Activated T-cell treated with anti-CD3 and anti-CD28 coated beads for 48 hours (primary cell): ENCODE data around the gene PIP4K2B.
"Not testable (repeated sequence)": the region's sequence is repeated elsewhere in the genome, so short reads cannot be mapped to it uniquely, and the experiment has no call there.

Experiments used
- DNase-seq: peaks from one replicate; pipeline ENCODE4 v3.0.0-alpha.2; 2020; ENCODE audit warnings: low read depth

PIP4K2B gene

GRCh38 chr17:38730526-38731379 is 68.6 kb downstream of the PIP4K2B start:
- no peak for DNase-seq

GRCh38 chr17:38729886-38730525 is 69.3 kb downstream of the PIP4K2B start, which contains the start of gene CISD3:
CISD3 (plus strand) TSS chr17:38730341; CDS start chr17:38730359, 18 bp downstream.
- DNase-seq, result peak; percentile 91

GRCh38 chr17:38729368-38729885 is 69.9 kb downstream of the PIP4K2B start:
- no peak for DNase-seq

DNA sequence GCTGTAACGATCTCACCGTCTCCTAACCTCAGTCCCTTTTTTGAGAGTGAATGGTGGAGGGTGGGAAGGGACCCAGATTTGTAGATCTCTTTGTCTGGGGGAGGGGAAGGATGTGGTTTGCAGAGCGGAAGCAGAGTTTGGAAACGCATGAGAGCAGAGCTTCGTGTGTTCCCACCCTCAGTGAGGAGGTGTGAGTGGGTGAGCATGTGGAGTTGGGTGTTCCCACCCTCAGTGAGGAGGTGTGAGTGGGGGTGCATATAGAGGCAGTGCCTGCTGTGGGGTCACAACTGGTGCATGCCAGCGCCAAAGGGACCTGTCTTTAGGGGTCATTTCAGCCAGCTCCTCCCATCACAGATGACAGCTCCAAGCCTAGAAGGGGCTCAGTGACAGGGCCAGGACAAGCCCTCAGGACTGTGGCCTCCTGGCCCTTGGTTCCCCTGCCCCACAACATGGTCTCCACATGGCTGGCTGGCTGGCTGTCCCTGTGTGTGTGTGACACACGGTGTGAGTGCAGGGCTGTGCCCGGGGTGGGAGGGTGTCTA is 71.0 kb downstream of the PIP4K2B start:
- DNase-seq, result no peak

GRCh38 chr17:38727736-38728135 is 71.6 kb downstream of the PIP4K2B start:
- peak; percentile 73 for DNase-seq

GRCh38 chr17:38726145-38726544 is 73.2 kb downstream of the PIP4K2B start:
- DNase-seq, result not testable (repeated sequence)

- no peak for DNase-seq
Measured at GRCh38 chr17:38725066-38725465, 74.3 kb downstream of the PIP4K2B start.

- no peak for DNase-seq
Measured at GRCh38 chr17:38724337-38724988, 74.9 kb downstream of the PIP4K2B start.

DNA sequence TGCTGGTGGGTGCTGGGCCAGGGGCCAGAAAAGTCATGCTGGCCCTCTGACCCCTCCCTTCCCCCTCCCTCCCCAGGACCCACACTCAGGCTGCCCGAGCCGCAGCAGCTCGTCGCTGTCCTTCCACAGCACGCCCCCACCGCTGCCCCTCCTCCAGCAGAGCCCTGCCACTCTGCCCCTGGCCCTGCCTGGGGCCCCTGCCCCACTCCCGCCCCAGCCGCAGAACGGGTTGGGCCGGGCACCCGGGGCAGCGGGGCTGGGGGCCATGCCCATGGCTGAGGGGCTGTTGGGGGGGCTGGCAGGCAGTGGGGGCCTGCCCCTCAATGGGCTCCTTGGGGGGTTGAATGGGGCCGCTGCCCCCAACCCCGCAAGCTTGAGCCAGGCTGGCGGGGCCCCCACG is 77.6 kb downstream of the PIP4K2B start:
- DNase-seq, result no peak

DNA sequence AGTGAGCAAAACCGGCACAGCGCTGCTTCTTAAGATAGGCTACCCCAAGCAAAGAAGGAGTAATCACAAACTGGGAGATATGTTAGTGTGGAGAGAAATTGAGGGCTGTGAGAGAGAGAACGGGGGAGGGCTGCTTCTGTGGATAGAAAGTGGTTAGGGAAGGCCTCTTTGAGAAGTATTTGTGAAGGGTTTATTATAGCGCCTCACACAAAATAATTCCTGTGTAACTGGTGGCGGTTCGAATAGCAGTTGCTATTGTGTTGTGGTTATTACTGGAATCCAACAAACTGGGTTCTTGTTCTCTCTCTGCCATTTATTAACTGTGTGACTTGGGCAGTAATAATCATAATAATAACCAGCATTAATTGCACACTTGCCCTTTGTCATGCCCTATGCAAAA is 78.4 kb downstream of the PIP4K2B start:
- no peak for DNase-seq

DNA sequence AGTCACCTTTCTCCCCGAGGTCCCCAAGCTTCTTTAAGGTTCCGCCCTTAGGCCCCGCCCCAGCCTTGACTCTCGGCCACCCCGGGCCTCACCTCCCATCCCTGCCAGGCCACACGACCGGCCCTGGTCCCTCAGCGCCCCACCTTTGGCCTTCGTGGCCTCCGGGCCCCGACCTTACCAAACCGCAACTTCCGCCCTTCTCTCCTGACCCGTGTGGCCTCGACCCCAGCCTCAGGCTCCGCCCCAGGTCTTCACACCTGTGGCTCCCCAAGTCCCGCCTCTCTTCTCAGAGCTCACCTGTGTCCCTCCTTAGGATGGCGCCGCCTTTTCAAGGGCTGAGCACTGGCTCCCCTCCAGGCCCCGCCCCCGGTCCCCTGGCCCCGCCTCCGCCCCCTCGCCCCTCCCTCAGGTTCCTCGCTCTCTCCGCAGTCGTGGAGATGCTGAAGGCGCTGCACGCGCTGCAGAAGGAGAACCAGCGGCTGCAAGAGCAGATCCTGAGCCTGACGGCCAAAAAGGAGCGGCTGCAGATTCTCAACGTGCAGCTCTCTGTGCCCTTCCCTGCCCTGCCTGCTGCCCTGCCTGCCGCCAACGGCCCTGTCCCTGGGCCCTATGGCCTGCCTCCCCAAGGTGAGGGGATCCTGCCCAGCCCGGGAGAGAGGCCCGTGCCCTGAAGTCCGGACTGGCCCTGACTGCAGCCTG is 79.3 kb downstream of the PIP4K2B start:
- no peak for DNase-seq

DNA sequence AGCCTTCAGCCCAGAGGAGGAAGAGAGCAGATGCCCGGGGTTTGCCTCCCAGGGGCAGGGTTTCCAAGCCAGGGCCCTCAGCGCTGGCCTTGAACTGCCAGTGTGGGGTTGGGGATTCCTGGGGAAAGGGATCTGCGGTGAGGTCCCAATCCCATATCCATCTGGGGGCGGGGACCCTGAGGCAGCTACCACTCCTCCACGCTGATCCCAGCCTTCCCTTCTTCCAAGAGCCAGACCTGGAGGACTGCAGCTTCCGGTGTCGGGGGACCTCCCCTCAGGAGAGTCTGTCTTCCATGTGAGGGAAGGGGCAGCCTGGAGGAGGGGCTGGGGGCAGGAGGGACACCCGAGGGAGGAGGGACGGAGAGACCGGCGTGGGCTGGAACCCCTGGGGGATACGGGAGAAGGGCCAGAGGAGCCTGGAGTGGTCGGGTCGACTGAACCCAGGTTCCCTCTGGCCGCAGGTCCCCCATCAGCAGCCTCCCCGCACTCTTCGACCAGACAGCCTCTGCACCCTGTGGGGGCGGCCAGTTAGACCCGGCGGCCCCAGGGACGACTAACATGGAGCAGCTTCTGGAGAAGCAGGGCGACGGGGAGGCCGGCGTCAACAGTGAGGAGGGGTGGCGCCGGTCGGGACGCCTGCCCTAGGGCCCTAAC is 79.9 kb downstream of the PIP4K2B start:
- DNase-seq, result no peak

DNA sequence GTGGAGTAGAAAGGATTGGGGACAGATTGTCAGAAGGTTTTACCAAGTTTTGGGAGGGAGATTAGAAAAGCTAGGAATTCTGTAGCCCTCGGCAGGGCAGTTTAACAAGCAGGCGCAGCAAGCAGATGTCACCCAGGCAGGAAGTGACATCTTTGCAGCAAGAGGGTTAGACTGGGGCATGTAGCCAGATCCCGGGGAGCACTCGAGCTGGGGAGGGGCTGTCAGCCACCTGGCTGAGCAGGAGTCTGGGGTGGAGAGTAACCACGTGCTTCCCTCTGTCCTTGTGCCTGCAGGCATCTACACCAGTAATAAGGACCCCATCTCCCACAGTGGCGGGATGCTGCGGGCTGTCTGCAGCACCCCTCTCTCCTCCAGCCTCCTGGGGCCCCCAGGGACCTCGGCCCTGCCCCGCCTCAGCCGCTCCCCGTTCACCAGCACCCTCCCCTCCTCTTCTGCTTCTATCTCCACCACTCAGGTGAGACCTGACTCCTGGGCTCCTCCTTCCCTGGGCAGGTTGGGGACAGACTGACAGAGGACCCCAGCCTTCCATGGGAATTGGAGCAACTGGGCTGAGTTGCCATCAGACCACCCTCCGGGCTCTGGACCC is 82.1 kb downstream of the PIP4K2B start:
- no peak for DNase-seq

DNA sequence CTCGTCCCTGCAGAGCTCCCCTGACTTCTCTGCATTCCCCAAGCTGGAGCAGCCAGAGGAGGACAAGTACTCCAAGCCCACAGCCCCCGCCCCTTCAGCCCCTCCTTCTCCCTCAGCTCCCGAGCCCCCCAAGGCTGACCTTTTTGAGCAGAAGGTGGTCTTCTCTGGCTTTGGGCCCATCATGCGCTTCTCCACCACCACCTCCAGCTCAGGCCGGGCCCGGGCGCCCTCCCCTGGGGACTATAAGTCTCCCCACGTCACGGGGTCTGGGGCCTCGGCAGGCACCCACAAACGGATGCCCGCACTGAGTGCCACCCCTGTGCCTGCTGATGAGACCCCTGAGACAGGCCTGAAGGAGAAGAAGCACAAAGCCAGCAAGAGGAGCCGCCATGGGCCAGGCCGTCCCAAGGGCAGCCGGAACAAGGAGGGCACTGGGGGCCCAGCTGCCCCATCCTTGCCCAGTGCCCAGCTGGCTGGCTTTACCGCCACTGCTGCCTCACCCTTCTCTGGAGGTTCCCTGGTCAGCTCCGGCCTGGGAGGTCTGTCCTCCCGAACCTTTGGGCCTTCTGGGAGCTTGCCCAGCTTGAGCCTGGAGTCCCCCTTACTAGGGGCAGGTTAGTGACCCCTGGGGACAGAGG is 82.9 kb downstream of the PIP4K2B start:
- DNase-seq, result no peak
